NCI-H2196 treated with DMSO at 0.1 percent for 48 hours (cell line): Measurements from ENCODE around the gene TWIST2.

Experiments
- DNase-seq: peaks from one replicate; lab custom pipeline; 2025; ENCODE audit not compliant: unreplicated experiment; lab: John Stamatoyannopoulos, UW

The TWIST2 gene

GRCh38 chr2:238903141-238903540, 55.3 kb downstream of the TWIST2 start:
- DNase-seq: no peak

GRCh38 chr2:238904177-238904576, 56.3 kb downstream of the TWIST2 start:
- DNase-seq: no peak

- DNase-seq: no peak
Measured at GRCh38 chr2:238904716-238905115, 56.8 kb downstream of the TWIST2 start.

- no peak for DNase-seq
Measured at GRCh38 chr2:238905224-238905623, 57.3 kb downstream of the TWIST2 start.

GRCh38 chr2:238905644-238906043, 57.8 kb downstream of the TWIST2 start:
- no peak for DNase-seq

DNA sequence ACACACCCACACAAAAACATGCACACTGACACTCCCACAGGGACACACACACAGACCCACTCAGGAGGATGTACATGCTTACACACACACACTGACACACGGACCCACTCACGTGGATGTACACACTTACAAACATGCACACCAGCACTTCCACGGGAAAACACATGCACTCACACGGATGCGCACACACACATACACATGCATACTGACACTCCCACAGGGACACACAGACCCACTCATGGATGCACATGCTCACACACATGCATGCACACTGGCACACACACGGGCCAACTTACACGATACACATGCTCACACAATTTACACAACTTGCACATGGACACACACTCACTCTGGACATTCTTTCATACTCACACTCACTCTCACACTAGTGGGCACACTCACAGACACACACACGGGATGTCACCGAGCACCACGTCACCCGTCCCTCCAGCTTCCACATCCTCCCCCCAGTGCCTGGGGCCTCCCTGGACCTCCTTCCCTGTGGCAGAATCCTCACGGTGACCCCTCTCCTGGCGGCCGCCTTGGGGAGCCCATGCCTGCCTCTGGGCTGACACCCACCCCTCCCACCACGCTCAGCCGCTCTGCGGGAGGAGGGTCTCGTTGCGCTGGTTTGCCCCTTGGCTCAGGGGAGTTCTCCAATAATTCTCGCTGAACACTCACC, 58.5 kb downstream of the TWIST2 start:
- DNase-seq: no peak

DNA sequence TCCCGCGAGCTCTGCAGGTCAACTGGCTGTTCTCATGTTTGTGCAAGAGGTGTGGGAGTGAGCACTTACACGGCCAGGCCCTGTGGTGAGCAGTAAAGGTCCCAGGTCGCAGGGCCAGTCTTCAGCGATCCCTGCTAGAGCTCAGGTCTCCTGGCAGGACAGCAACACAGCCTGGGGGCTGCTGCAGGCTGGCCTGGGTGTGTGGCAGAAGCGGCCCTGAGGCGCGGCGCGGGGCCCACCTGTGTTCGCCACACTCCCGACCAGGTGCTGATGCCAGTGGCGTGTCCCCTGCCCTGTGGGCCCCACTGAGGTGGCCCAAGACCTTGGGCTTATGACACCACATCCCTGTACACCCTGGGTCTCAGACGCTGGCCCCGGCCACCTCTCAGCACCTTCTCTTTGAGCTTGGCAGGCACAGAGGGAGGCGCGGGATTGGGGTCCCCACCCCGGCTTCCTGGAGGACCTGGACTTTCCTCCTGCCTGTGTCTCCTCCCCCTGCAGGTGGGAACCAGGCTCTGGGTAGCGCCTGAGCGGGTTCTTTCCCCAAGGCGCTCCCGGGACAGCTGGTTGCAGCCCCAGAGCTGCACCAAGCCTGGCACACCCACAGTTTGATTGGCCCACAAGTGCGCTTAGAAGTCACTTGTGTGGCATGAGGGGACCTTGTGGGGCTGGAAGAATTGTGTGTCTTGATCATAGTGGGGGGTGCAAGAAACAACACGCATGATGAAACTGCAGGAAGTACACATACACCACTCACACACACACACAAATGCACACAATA, 59.2 kb downstream of the TWIST2 start:
- no peak for DNase-seq

DNA sequence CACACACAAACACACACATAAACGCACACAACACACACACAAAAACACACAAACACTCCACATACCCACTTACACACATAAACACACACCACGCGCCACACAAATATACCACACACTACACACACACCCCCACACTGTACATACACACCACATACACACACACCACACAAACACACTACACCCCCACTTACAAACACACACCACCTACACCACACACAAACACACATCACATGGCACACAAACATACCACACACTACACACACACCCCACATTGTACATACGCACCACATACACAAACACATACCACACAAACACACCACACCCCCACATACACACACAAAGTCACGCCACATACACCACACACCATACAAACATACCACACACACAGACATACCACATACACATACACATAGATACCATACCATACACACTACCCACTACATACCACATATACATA, 59.9 kb downstream of the TWIST2 start:
- no peak for DNase-seq

- no peak for DNase-seq
Measured at GRCh38 chr2:238908960-238909951, 61.4 kb downstream of the TWIST2 start.

DNA sequence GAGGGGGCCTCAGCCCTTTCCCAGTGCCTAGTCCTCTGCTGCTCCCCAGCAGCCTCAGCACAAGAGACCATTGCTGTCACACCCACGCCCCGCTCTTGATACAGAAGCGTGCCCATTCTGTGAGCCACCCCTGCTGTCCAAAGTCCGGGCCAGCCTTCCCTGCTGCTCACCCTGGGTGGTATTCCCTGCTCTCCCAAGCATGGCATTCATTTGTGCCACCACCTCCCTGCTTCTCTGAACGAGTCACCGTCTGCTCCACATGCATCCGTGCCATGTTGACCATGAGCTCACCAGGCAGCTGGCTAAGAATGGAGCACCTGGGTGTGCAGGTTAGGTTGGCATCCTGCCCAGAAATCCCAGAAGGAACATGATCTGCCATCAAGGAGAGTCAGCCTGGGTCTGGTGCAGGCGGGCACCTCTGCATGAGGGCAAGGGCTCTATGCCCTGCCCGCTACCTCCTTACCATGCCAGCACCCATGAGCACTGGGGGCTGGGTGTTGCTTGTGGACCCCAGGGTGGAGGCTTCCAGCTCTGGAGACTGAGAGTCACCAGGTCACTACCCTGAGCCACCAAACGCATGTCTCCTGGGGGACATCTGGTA, 63.0 kb downstream of the TWIST2 start:
- peak; percentile 93 for DNase-seq

DNA sequence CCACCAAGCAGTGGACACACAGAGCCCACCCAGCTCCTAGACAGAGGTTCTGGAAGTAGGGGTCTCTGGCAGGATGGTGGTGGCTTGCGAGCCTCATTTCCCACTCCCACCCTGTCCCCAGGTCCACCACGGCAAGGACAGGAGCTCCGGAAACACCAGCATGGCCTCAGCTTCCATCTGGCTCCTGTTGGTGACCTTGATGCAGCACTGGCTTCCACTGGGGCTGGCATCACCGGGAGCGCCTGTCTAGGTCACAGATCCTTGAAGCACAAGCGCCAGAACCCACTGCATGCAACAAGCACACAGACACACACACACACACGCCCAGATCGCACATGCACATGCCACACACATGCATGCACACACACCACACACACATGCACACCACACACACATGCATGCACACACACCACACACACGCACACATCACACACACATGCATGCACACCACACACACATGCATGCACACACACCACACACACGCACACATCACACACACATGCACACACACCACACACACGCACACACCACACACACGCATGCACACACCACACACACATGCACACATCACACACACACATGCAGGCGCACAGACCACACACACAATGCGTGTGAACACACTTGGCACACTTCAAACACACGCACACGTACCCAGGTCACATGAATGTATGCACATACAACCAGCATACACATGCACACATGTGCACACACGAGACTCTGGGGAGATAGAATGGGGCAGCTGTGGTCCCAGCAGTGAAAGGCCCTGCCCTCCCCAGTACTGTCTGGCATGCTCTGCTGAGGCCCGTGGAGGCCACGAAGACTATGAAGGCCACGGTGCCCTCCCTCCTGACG, 63.7 kb downstream of the TWIST2 start:
- DNase-seq: no peak

DNA sequence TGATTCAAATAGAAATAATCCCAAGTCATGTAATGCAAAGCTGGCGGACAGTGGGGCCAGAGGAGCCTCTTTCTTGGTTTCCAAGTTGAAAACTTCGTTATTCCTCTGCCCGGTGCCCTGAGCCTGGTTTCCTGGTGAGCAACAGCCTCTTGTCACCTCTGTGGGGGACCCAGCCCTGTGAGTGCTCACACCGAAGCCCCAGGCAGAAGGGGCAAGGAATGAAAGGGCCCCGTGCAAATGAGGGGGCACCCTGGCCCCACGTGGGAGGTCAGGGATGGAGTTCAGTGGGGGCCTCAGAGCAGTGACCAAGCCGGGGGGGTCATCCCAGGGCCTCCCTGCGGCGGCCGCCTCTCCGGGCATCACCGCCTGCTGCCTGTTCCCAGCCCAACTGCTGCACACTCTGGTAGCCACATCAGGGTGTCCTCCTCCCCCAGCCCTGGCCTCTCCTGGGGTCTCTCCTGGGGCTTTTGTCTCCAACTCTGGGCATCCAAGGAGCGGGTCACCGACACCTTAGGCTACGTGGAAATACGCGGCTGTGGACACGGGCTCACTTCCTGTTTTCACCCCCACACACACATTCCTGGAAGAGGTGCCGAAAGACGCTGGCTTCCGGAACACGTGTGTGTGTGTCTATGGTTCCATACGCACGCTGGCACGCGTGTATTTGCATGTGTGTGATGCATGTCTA, 64.5 kb downstream of the TWIST2 start:
- DNase-seq: no peak

GRCh38 chr2:238912916-238913875, 65.3 kb downstream of the TWIST2 start:
- no peak for DNase-seq

- no peak for DNase-seq
Measured at GRCh38 chr2:238913931-238914647, 66.2 kb downstream of the TWIST2 start.

DNA sequence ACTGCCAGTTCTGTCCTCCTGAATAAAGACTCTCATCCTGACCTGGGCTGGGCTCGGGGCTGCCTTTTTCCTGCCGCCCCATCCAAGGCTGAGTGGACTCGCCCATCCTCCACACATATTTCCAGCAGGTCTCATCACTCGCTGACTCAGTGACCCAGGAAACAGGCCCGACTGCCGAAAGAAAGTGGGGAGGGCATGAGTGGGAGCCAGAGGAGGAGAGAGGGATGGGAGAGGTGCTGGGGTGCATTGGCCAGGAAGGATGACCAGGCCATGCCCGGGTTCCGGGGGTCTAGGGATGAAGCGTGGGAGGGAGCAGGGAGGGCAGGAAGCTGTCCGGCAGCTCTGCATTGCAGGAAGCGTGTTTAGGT, 66.7 kb downstream of the TWIST2 start:
- no peak for DNase-seq

DNA sequence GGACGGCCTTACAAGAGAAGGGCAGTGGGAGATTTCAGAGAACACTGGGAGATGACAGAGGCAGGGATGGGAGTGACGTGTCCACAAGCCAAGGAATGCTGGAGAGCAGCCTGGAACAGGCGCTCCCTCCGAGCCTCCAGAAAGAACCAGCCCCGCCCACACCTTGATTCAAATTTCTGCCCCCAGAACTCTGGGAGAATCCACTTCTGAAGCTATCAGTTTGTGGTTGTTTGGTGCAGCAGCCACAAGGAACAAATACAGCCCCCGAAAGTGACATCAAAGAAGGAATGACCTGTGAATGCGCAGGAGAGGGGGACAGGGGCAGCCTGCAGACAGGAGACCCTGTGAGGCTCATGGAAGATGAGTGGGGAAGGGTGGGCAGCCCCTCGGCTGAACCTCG, 67.3 kb downstream of the TWIST2 start:
- DNase-seq: no peak

- no peak for DNase-seq
Measured at GRCh38 chr2:238915596-238915995, 67.7 kb downstream of the TWIST2 start.
